HEK293 (cell line): ENCODE data around the gene STIM1.

Experiments
- CTCF ChIA-PET: fragments of 350-600 bp; formaldehyde crosslinking; extraction: SDS; loops from one replicate; lab custom pipeline; 2021; ENCODE audit warnings: antibody characterized with exemption; lab: Yijun Ruan, JAX
- POLR2A ChIA-PET: fragments of 300-600 bp; formaldehyde crosslinking; extraction: SDS; loops from one replicate; lab custom pipeline; 2020; ENCODE audit warnings: antibody characterized with exemption, inconsistent platforms; lab: Yijun Ruan, JAX
- H3K27ac ChIP-seq: fragments of 200-500 bp; sonication (Bioruptor generic); 2 replicates; pipeline ENCODE4 v1.5.1; 2014; ENCODE audit warnings: low read depth, low read length, control low read depth, inconsistent platforms; ENCODE audit errors: extremely low read depth
- H3K36me3 ChIP-seq, 2 experiments: fragments of 200-500 bp in 1 of 2; sonication (Bioruptor generic) in 1 of 2; 1 replicate in 1 of 2; 2 replicates in 1 of 2; pipeline ENCODE4 v1.5.1; 2014 to 2017; ENCODE audit warnings: inconsistent platforms in 2 of 2, low read length in 2 of 2; ENCODE audit not compliant: control insufficient read depth in 2 of 2, insufficient read depth in 1 of 2
- H3K4me1 ChIP-seq: fragments of 200-500 bp; sonication (Bioruptor generic); 2 replicates; pipeline ENCODE4 v1.5.1; 2014; ENCODE audit warnings: mild to moderate bottlenecking, low read length, inconsistent platforms; ENCODE audit not compliant: control insufficient read depth, insufficient read depth
- H3K4me3 ChIP-seq: 2 replicates; pipeline ENCODE4 v1.5.1; 2011; ENCODE audit warnings: low read depth, mild to moderate bottlenecking, control low read depth, low read length, moderate library complexity
- H3K9me3 ChIP-seq: fragments of 200-500 bp; sonication (Bioruptor generic); 2 replicates; pipeline ENCODE4 v1.5.1; 2014; ENCODE audit warnings: low read depth, low read length, inconsistent platforms; ENCODE audit not compliant: control insufficient read depth, insufficient read depth
- IKZF3 ChIP-seq: fragments of 450-650 bp; IDR thresholded peaks from 2 replicates; pipeline ENCODE4 v1.5.0; 2018; ENCODE audit warnings: missing biosample characterization, mild to moderate bottlenecking, missing genetic modification characterization, moderate library complexity
- MYNN ChIP-seq: fragments of 450-650 bp; formaldehyde crosslinking; IDR thresholded peaks from 2 replicates; pipeline ENCODE4 v1.5.1; 2016; ENCODE audit warnings: missing biosample characterization, missing genetic modification characterization, borderline replicate concordance
- OVOL3 ChIP-seq: fragments of 450-650 bp; formaldehyde crosslinking; IDR thresholded peaks from 2 replicates; pipeline ENCODE4 v1.5.1; 2016; ENCODE audit warnings: missing biosample characterization, missing genetic modification characterization
- PRDM10 ChIP-seq: fragments of 450-650 bp; formaldehyde crosslinking; IDR thresholded peaks from 2 replicates; pipeline ENCODE4 v1.5.1; 2016; ENCODE audit warnings: missing biosample characterization, missing genetic modification characterization
- RBAK ChIP-seq: fragments of 450-650 bp; formaldehyde crosslinking; IDR thresholded peaks from 2 replicates; pipeline ENCODE4 v1.5.1; 2016; ENCODE audit warnings: missing biosample characterization, missing genetic modification characterization
- TCF7L2 ChIP-seq: IDR thresholded peaks from 2 replicates; pipeline ENCODE4 v1.6.1; 2011; ENCODE audit warnings: low read depth, mild to moderate bottlenecking, inconsistent platforms, low read length, moderate library complexity, borderline replicate concordance
- YY2 ChIP-seq: fragments of 450-650 bp; formaldehyde crosslinking; IDR thresholded peaks from 2 replicates; pipeline ENCODE4 v1.5.1; 2016; ENCODE audit warnings: missing biosample characterization, missing genetic modification characterization
- ZBTB10 ChIP-seq: fragments of 450-650 bp; formaldehyde crosslinking; IDR thresholded peaks from 2 replicates; pipeline ENCODE4 v1.5.1; 2016; ENCODE audit warnings: missing biosample characterization, missing genetic modification characterization
- ZBTB48 ChIP-seq: fragments of 450-650 bp; formaldehyde crosslinking; IDR thresholded peaks from 2 replicates; pipeline ENCODE4 v1.5.1; 2016; ENCODE audit warnings: missing biosample characterization, missing genetic modification characterization
- ZFP41 ChIP-seq: fragments of 450-650 bp; formaldehyde crosslinking; IDR thresholded peaks from 2 replicates; pipeline ENCODE4 v1.5.1; 2016; ENCODE audit warnings: missing biosample characterization, missing genetic modification characterization, borderline replicate concordance
- ZIC2 ChIP-seq: fragments of 450-650 bp; formaldehyde crosslinking; IDR thresholded peaks from 2 replicates; pipeline ENCODE4 v1.5.1; 2016; ENCODE audit warnings: missing biosample characterization, missing genetic modification characterization
- ZNF19 ChIP-seq: fragments of 450-650 bp; formaldehyde crosslinking; IDR thresholded peaks from 2 replicates; pipeline ENCODE4; 2016; ENCODE audit warnings: missing biosample characterization, missing genetic modification characterization, low read depth
- ZNF558 ChIP-seq: fragments of 450-650 bp; formaldehyde crosslinking; IDR thresholded peaks from 2 replicates; pipeline ENCODE4 v1.5.1; 2016; ENCODE audit warnings: missing biosample characterization, missing genetic modification characterization
- ZNF580 ChIP-seq: fragments of 450-650 bp; formaldehyde crosslinking; IDR thresholded peaks from 2 replicates; pipeline ENCODE4 v1.5.1; 2016; ENCODE audit warnings: missing biosample characterization, missing genetic modification characterization
- ZNF645 ChIP-seq: fragments of 450-650 bp; formaldehyde crosslinking; IDR thresholded peaks from 2 replicates; pipeline ENCODE4; 2016; ENCODE audit warnings: missing biosample characterization, missing genetic modification characterization
- ZNF664 ChIP-seq: fragments of 450-650 bp; formaldehyde crosslinking; IDR thresholded peaks from 2 replicates; pipeline ENCODE4 v1.5.1; 2016; ENCODE audit warnings: missing biosample characterization, missing genetic modification characterization
- ZNF747 ChIP-seq: fragments of 450-650 bp; formaldehyde crosslinking; IDR thresholded peaks from 2 replicates; pipeline ENCODE4 v1.5.1; 2016; ENCODE audit warnings: missing biosample characterization, missing genetic modification characterization
- ZNF776 ChIP-seq: fragments of 450-650 bp; formaldehyde crosslinking; IDR thresholded peaks from 2 replicates; pipeline ENCODE4 v1.5.0; 2017; ENCODE audit warnings: missing biosample characterization, missing genetic modification characterization, borderline replicate concordance
- TF ChIP-seq, protein P1 (sequence below): fragments of 450-650 bp; formaldehyde crosslinking; IDR thresholded peaks from 2 replicates; pipeline ENCODE4 v1.5.1; 2016; ENCODE audit warnings: missing biosample characterization, missing genetic modification characterization
- TF ChIP-seq, protein P2 (sequence below): fragments of 450-650 bp; formaldehyde crosslinking; IDR thresholded peaks from 2 replicates; pipeline ENCODE4 v1.5.1; 2016; ENCODE audit warnings: missing biosample characterization, missing genetic modification characterization

Gene STIM1

DNA sequence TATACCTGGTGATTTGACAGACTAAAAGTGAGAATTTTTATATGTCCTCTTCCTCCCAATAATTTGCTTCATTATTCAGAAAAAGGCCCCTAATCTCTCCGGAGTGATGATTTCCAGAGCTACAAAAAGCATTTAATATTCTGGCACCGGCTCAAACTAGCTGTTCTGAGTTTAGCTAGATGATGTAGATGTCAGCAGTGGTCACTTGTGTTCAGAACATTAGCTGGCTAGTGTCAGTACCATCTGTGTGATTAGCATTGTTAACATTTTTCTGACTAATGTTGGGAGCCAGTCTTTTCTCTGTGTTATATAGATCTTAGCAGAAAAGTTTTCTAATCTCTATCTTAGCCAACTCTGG is 170.5 kb downstream of the STIM1 start:
- H3K27ac ChIP-seq, result no peak overlapping the region
- H3K9me3 ChIP-seq, result no peaks in the 10 kb centered on the region
- peaks cover 0 to 7% of the 10 kb centered on the region in 2 experiments; a peak in 1 of 3 replicates for H3K36me3 ChIP-seq
- POLR2A ChIA-PET, result no interaction called here
- H3K4me3 ChIP-seq, result no peak overlapping the region
- H3K4me1 ChIP-seq, result no peaks in the 10 kb centered on the region
- TF ChIP-seq, protein P1, sequence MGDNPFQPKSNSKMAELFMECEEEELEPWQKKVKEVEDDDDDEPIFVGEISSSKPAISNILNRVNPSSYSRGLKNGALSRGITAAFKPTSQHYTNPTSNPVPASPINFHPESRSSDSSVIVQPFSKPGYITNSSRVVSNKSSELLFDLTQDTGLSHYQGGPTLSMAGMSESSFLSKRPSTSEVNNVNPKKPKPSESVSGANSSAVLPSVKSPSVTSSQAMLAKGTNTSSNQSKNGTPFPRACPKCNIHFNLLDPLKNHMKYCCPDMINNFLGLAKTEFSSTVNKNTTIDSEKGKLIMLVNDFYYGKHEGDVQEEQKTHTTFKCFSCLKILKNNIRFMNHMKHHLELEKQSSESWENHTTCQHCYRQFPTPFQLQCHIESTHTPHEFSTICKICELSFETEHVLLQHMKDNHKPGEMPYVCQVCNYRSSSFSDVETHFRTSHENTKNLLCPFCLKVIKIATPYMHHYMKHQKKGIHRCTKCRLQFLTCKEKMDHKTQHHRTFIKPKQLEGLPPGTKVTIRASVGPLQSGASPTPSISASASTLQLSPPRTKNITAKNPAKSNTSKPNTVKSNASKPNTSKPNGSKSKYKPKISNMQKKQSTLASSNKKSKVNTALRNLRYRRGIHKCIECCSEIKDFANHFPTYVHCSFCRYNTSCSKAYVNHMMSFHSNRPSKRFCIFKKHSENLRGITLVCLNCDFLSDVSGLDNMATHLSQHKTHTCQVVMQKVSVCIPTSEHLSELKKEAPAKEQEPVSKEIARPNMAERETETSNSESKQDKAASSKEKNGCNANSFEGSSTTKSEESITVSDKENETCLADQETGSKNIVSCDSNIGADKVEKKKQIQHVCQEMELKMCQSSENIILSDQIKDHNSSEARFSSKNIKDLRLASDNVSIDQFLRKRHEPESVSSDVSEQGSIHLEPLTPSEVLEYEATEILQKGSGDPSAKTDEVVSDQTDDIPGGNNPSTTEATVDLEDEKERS (tag by site-specific recombination), result no peak
- TF ChIP-seq PRDM10 (tag by site-specific recombination) (no peak), ZNF19 (tag by site-specific recombination) (no peak), ZBTB10 (no peak), ZFP41 (tag by site-specific recombination) (no peak), ZNF558 (tag by site-specific recombination) (no peak), ZNF664 (tag by site-specific recombination) (no peak), ZNF645 (tag by site-specific recombination) (no peak), ZIC2 (tag by site-specific recombination) (no peak), ZNF580 (tag by site-specific recombination) (no peak), RBAK (tag by site-specific recombination) (no peak), ZNF747 (no peak), OVOL3 (tag by site-specific recombination) (no peak), ZBTB48 (no peak), IKZF3 (no peak), YY2 (tag by site-specific recombination) (no peak), ZNF776 (tag by site-specific recombination) (no peak), MYNN (tag by site-specific recombination) (no peak), TCF7L2 (no peak)
- TF ChIP-seq, protein P2, sequence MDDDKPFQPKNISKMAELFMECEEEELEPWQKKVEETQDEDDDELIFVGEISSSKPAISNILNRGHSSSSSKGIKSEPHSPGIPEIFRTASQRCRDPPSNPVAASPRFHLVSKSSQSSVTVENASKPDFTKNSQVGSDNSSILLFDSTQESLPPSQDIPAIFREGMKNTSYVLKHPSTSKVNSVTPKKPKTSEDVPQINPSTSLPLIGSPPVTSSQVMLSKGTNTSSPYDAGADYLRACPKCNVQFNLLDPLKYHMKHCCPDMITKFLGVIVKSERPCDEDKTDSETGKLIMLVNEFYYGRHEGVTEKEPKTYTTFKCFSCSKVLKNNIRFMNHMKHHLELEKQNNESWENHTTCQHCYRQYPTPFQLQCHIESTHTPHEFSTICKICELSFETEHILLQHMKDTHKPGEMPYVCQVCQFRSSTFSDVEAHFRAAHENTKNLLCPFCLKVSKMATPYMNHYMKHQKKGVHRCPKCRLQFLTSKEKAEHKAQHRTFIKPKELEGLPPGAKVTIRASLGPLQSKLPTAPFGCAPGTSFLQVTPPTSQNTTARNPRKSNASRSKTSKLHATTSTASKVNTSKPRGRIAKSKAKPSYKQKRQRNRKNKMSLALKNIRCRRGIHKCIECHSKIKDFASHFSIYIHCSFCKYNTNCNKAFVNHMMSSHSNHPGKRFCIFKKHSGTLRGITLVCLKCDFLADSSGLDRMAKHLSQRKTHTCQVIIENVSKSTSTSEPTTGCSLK (tag by site-specific recombination), result no peak
- TF ChIP-seq, all 188 proteins: peak for 0
- CTCF ChIA-PET, result interaction anchor here (0.6 to 2.8 kb wide), 3 partner anchors 30 to 66 kb away, joined by 3 to 13 read pairs (median 3); no protein-coding TSS in a partner anchor
